Measurements from ENCODE around the gene KCNMB4. TPM values are rescaled to one million over a fixed set of nuclear protein-coding genes. Genes with fewer than 3 reads are reported as not detected.

The KCNMB4 gene
- total RNA-seq, 4 donors from 2014 or later, result 2.6 to 11.0 (median 3.1) TPM

DNA sequence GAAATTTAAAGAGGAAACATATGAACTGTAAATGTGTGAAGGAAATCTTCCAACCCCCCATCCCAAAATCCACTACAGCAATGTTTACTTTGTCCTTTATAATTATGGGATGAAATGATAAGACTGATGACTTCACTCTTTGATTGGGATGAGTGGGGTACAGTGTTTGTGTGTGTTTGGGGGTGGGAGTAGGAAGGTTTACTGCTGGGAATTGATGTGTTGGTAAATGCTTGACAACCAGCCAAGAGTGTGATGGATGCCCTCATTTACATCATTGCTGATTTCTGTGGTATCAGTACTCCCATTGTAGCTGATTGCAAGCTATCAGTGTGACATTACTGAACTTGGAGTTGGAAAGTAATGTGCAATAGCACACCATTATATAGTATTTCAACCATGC lies 90.9 kb downstream of the KCNMB4 start:
- H3K27ac ChIP-seq, result no peak overlapping the region
- H3K4me3 ChIP-seq, result no peak overlapping the region
- H3K36me3 ChIP-seq, result no peaks in the 10 kb centered on the region
- H3K4me1 ChIP-seq, result no peaks in the 10 kb centered on the region
- no peak for DNase-seq
- no peaks in the 10 kb centered on the region for H3K9me3 ChIP-seq
- no peaks in the 10 kb centered on the region for H3K27me3 ChIP-seq
- intact Hi-C loops (cut with DNase I; ENCODE audit: low total_unique reads), result no loop called here
- no peak for TF ChIP-seq POLR2A (IDR thresholded peaks at IDR 0.05)
- TF ChIP-seq, protein P1, sequence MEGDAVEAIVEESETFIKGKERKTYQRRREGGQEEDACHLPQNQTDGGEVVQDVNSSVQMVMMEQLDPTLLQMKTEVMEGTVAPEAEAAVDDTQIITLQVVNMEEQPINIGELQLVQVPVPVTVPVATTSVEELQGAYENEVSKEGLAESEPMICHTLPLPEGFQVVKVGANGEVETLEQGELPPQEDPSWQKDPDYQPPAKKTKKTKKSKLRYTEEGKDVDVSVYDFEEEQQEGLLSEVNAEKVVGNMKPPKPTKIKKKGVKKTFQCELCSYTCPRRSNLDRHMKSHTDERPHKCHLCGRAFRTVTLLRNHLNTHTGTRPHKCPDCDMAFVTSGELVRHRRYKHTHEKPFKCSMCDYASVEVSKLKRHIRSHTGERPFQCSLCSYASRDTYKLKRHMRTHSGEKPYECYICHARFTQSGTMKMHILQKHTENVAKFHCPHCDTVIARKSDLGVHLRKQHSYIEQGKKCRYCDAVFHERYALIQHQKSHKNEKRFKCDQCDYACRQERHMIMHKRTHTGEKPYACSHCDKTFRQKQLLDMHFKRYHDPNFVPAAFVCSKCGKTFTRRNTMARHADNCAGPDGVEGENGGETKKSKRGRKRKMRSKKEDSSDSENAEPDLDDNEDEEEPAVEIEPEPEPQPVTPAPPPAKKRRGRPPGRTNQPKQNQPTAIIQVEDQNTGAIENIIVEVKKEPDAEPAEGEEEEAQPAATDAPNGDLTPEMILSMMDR (IDR thresholded peaks at IDR 0.05), result no peak

DNA sequence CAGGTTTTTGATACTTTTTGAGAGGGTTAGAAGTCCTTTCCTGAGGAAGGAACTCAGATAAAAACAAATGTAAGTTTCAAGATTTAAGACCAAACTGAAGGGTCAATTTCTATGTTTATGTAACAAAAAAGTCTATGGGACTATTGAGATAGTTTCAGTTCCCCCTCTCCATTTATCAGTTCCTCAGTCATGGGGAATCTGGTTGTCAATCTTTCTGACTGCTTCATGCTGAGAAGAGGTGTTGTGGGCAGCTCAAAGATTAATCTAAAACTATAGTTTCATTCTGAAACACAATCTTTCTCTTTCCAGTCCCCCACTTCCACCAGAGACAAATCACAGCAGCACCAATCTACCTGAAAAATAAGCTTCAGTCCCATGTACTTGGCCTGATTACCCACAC lies 93.7 kb downstream of the KCNMB4 start:
- TF ChIP-seq, protein P1 (IDR thresholded peaks at IDR 0.05), result no peak
- TF ChIP-seq POLR2A (IDR thresholded peaks at IDR 0.05), result no peak

DNA sequence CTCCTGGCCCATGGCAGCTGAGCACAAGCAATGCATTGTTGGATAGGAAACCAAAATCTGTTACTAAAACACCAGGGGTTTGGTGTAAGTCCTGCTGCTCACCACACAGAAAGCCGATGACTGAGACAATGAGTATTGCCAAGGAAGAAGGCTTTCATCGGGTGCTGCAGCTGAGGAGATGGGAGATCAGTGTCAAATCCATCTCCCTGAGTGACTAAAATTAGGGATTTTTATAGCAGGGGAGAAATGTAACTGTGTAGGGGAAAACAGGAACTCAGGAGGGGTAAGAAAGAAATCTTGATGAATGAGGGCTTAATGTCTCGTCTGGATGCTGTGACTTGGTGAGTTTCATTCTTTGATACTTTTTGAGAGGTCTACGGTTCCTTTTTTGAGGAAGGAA lies 97.9 kb downstream of the KCNMB4 start:
- TF ChIP-seq, protein P1 (IDR thresholded peaks at IDR 0.05), result no peak
- TF ChIP-seq POLR2A (IDR thresholded peaks at IDR 0.05), result no peak

More for the DNA sequence above, 93.7 kb downstream of the KCNMB4 start:
- Histone ChIP-seq H3K9me3 (no peaks in the 10 kb centered on the region), H3K36me3 (no peaks in the 10 kb centered on the region), H3K4me3 (no peak overlapping the region), H3K27me3 (no peaks in the 10 kb centered on the region), H3K4me1 (no peaks in the 10 kb centered on the region), H3K27ac (no peak overlapping the region)
- intact Hi-C loops (cut with DNase I; ENCODE audit: low total_unique reads), result no loop called here
- no peak for DNase-seq

DNA sequence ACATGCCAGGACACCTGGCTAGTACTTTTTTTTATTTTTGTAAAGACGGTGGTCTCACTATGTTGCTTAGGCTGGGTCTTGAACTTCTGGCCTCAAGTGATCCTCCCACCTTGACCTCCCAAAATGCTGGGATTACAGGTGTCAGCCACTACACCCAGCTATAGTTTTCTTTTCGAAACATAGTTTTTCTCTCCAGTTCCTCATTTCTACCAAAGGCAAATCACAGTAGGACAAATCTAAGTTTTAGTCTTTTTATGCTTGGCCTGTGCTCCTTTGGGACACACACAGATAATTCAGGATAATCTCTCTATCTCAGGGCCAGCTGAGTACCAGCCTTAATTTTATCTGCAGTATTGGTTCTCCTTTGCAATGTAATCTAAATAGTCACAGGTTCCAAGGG lies 100.7 kb downstream of the KCNMB4 start:
- intact Hi-C loops (cut with DNase I; ENCODE audit: low total_unique reads), result no loop called here
- Histone ChIP-seq H3K27me3 (no peaks in the 10 kb centered on the region), H3K4me3 (no peak overlapping the region), H3K9me3 (no peaks in the 10 kb centered on the region), H3K27ac (no peak overlapping the region), H3K36me3 (no peaks in the 10 kb centered on the region), H3K4me1 (no peaks in the 10 kb centered on the region)
- TF ChIP-seq POLR2A (IDR thresholded peaks at IDR 0.05), result no peak
- TF ChIP-seq, protein P1 (IDR thresholded peaks at IDR 0.05), result no peak
- no peak for DNase-seq

More for the DNA sequence above, 97.9 kb downstream of the KCNMB4 start:
- no peak for DNase-seq
- H3K4me3 ChIP-seq, result no peak overlapping the region
- no peaks in the 10 kb centered on the region for H3K9me3 ChIP-seq
- H3K27me3 ChIP-seq, result no peaks in the 10 kb centered on the region
- no peaks in the 10 kb centered on the region for H3K36me3 ChIP-seq
- H3K4me1 ChIP-seq, result no peaks in the 10 kb centered on the region
- H3K27ac ChIP-seq, result no peak overlapping the region
- intact Hi-C loops (cut with DNase I; ENCODE audit: low total_unique reads), result no loop called here

DNA sequence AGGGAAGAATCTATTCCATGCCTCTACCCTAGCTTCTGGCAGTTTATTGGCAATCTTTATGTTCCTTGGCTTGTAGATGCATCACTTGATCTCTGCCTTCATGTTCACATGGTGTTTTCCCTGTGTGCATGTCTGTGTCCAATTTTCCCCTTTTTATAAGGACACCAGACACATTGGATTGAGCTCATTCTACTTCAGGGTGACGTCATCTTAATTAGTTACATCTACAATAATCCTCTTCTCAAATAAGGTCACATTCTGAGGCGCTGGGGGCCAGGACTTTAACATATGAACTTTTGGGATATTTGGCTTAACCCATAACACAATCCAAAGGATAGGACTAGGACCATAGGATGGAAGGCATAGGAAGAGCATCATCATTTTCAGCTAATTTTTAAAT lies 101.4 kb downstream of the KCNMB4 start:
- no peaks in the 10 kb centered on the region for H3K9me3 ChIP-seq
- H3K27ac ChIP-seq, result no peak overlapping the region
- no peak overlapping the region for H3K4me3 ChIP-seq
- no peaks in the 10 kb centered on the region for H3K36me3 ChIP-seq
- H3K27me3 ChIP-seq, result no peaks in the 10 kb centered on the region
- DNase-seq, result no peak
- intact Hi-C loops (cut with DNase I; ENCODE audit: low total_unique reads), result no loop called here
- no peaks in the 10 kb centered on the region for H3K4me1 ChIP-seq
- TF ChIP-seq, protein P1 (IDR thresholded peaks at IDR 0.05), result no peak
- no peak for TF ChIP-seq POLR2A (IDR thresholded peaks at IDR 0.05)
